GM21825 (cell line): ENCODE data around the gene NUBP2.
A peak's percentile ranks its signal among the peaks of the same experiment; 100 is the strongest.

Experiments used
- ATAC-seq: cut with Tn5 transposase; IDR thresholded peaks from one replicate; pipeline ENCODE4 v1.9.1; 2021; ENCODE audit warnings: mild to moderate bottlenecking, moderate library complexity; ENCODE audit not compliant: unreplicated experiment

Gene NUBP2, protein sequence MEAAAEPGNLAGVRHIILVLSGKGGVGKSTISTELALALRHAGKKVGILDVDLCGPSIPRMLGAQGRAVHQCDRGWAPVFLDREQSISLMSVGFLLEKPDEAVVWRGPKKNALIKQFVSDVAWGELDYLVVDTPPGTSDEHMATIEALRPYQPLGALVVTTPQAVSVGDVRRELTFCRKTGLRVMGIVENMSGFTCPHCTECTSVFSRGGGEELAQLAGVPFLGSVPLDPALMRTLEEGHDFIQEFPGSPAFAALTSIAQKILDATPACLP

DNA sequence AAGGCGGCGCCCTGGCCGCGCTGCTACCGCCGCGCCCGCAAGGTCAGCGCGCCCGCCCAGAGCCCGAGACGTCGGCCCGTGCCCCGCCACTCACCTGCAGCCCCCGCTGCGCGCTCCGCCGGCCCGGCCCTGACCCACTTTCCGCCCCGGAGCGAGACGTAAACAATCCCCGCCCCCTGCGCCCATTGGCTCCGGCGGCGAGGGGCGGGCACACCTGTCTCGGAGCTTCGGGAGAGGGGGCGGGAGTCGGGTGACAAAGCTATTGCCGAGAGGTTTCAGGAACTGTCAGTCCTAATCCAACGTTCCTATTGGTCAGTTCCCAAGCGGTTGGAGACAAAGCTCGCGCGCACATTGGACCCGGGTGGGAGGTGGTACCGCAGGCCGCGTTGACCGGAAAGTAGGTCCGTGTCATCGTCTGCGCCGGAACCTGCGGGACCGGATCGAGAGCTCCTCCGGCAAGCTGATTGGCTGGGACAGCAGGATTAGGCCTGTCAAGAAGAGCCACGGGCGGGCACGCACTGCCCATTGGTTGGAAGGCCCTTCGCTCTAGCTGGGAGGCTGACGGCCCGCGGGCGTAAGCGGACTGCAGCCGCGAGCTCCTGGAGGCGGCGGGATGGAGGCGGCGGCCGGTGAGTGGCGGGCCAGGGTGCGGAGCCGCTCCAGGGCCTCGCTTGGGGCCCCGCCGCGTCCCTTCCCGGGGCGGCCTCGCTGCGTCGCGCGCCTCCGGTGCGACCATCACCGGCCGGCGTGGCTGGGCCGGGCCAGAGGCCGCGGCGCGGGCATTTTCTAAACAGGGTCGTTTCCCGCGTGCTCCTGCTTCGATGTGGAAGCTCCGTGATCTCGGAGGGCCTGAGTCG lies at the start of gene NUBP2, which contains the start of gene SPSB3:
TSS of gene NUBP2 (plus strand) at position 553 of the 857 bp plus-strand sequence. CDS start at position 614, 61 bp downstream.
TSS of gene SPSB3 (minus strand) at position 164 of the 857 bp plus-strand sequence. CDS start 1,088 bp downstream, outside the sequence.
- ATAC-seq: peak; percentile 74

DNA sequence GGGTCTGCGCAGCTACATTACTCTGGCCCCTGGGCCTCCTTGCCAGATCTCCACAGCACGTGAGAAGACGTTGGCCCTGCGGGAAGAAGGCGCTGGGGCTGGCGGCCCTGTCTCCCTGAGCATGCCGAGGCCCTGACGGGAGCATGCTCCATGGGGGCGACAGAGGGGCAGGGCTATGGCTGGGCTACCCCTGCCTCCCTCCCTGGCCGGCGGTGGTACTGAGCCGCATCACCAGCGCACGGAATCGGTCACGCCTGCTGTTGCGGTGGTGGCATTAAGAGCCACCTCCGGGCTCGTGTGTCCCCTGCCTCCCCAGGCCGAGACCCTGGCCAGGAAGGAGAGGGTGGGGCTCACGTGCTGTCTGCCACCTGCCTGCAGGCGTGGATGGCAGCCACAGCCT lies 48.6 kb upstream of the NUBP2 start:
- no peak for ATAC-seq

DNA sequence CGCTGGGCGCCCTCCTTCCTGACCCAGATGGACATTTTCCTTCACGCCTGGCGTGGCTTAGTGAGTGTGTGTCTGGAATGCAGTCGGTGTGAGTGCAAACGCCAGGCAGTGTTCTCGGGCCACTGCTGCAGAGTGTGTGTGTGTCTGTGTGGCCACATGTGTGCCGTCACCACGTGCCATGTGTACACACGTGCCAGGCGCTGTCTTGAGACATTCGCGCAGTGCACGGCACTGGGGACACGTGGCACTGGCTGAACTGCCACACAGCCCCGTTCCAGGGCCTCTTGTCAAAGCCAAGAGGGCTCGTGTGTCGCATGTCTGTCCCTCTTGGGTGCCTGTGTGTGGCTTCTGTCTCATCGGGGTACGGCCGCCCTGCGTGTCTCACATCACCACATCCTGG lies 47.9 kb upstream of the NUBP2 start:
- ATAC-seq: no peak

DNA sequence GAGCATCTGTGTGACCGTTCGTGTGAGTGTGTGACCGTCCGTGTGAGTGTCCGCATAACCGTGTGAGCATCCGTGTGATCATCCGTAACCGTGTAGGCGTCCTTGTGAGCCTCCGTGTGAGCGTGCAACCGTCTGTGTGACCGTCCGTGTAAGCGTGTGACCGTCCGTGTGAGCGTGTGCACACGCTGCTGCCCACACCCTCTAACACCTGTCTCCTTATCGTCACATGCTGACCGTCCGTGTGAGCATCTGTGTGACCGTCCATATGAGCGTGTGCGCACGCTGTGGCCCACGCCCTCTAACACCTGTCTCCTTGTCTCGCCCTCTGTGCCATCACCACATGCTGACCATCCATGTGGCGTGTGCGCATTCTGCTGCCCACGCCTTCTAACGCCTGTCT lies 42.5 kb upstream of the NUBP2 start:
- no peak for ATAC-seq

DNA sequence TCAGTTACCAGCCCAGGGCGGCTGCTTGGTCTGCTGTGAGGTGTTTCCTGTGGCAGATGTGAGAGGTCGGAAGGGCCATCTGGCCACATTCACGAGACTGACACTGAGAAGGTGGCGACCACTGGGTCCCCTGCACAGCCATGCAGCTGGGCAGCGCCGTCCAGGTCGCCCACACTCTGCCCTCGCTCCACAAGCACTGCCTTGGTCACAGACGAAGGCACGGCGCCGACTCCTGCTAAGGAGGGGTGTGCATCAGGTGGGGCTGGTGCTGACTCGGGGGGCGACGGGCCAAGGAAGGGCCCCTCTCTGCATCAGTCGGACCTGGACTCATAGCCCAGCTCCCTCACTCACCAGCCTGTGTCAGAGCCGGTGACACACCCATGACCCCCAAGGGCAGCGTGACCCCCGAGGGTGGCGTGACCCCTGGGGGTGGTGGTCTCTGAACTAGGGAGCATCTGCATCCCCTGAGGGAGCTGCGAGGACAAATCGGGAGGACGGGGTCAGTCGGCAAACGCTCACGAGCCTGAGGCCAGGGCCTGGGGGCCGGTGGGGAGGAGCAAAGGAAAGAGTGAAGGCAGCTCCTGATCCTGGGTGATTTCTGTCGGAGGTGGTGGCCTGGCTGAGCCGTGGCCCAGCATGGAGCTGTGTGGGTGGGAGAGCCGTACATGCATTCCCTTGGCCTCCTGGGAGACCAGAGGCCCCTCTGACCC lies 41.8 kb upstream of the NUBP2 start:
- ATAC-seq: no peak

DNA sequence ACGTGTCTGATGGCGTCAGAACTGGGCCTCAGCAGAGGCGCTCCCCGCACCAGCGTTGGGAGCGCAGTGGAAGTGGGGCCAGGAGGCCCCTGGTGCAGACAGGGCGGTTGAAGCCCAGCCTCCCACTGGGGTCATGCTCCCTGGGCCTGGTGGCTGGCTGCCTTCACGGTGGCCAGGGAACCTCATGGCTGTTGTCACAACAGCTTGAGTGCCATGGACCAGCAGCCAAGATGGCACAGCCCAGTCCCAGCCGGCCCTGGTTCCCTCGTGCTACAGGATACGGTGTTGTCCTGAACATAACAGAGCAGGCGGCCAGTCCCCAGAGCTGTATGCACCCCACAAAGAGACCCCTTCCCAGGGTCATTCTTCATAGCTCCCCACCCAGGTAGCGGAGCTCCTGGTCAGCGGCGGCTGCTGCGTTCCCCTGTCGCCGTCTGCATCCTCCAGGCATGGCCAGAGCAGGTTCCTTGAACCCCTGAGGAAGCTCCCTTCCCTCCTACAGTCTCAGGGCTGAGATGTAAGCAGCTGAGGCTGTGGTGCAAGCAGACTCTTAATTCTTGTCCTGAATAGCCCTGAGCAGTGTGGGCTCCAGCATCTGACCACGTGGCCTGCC lies 41.1 kb upstream of the NUBP2 start:
- no peak for ATAC-seq

DNA sequence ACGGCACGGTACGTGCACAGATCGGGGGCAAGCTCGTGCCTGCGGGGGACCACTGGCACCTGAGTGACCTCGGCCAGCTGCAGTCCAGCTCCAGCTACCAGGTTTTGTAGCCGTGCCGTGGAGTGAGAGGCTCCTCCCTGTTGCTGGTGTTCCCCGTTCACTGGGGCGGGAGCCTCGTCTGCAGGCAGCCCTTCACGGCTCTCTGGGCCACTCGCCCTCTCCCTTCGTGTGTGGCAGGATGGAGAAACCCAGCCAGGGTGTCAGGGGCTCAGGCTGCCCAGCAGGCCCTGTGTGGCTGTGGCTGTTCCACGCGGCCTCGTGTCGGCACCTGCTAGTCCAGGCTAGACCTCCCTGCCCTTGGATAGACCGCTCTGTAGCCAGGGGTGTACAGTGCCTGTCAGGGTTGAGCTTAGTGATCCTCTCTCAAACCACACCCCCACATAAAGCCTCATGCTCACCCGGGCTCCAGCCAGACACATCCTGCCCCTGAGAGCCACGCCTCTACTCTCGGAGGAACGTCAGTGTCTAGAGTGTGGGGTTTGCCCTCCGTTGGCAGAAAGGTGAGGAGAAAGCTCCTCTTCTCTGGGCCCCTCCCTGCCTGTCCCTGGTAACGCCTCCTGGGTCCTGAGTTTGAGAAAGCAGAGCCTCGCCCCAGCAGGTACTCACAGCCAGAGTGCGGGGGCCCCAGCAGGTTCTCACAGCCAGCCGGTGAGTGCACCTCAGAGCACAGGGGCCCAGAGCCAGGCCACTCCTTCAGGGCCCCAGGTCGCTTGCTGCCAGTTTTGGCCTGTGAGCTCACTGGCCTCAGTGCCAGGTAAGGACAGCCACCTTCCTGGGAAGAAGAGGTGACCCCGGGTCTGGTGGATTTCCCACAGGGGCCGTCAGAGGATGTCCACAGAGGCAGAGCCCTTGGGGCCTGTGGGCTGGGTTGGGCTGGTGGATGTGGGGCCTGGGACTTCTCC lies 39.1 kb upstream of the NUBP2 start:
- no peak for ATAC-seq

DNA sequence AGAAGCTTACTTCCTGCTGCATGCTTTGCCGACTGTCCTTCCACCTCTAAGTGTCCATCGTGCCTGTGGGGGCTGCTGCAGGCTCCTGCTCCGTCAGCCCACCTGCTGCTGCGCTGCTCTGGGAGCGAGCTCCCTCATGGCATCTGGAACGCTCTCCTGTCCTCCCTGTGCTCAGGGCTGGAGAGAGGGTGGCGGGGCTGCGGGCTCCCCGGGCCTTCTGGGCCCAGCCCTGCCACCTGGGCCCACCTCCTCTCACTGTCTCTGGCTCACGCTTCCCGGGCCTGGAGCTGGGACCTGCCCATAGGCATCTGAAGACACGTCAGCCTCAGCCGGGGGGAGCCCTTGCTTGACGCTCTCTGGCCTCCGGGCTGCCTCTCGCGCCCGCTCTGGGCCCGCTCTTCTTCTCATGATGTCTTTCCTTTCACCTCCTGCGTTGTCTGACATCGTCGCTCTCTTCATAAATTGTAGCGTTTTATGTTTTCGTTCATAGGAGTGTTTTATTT lies 38.4 kb upstream of the NUBP2 start:
- no peak for ATAC-seq

DNA sequence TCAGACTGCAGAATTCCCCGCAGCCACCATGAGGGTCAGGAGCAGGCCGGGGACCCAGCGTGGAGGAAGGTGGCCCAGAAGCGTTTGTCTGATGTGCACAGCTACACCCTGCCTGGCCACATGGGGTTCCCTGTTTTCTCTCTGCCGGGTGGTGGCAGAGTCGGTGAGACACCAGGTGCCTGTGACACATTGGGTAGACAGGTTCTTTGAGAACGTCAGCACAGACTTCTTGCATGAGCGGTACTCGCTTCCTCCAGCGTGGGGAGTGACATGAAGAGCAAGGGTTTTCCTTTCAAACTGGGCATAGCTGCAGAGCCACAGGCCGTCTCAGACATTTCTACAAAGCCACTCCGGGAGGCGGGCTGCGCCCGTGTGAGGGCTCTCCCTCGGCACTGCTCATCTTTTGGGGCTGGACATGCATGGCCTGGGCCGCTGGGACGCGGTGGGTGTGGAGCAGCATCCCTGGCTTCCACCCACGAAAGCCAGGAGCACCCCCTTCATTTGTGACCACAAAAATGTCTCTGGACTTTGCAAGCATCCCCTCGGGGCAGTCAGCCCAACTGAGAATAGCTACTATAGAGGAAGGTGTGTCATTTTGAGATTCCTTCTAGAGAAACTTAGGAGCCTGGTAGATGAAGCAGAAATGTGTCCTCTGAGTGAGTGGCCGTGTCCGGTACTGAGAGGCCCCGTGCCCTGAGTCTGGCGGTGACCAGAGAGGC lies 37.4 kb upstream of the NUBP2 start:
- no peak for ATAC-seq

DNA sequence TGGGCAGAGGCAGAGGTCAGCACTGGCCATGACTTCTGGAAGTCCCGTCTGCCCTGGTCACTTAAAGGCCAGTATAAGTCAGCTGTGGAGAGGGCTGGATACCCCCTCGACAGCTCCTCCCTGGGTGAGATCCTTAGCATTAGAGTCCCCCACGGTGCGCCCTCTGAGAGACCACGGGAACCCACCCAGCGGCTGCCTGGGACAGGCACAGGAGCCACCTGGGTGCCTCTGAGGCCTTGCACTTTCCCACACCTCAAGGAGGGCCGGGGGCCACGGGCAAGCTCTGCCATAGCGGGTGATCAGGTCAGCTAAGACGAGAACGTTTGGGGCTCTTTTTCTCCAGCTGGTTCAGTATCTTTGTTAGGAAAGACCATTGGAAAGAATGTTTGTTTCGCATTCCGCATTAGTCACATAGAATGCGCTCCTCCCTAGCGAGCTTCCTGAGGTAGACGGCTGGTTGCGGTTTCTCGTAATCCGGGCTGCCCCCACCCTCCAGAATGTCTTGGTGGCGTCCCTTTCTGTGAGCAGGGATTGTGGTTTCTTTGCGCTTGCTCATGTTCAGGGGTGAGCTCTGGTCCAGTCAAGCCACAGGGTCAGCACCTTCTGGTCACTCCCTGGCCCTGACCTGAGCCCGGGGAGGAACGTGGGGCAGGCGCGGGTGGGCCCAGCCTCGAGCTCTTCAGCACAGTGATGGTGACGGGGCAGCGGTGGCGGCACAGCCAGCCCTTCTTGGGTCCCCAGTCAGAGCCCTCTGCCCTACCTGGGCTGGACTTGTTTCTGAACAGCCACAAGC lies 36.7 kb upstream of the NUBP2 start:
- no peak for ATAC-seq

DNA sequence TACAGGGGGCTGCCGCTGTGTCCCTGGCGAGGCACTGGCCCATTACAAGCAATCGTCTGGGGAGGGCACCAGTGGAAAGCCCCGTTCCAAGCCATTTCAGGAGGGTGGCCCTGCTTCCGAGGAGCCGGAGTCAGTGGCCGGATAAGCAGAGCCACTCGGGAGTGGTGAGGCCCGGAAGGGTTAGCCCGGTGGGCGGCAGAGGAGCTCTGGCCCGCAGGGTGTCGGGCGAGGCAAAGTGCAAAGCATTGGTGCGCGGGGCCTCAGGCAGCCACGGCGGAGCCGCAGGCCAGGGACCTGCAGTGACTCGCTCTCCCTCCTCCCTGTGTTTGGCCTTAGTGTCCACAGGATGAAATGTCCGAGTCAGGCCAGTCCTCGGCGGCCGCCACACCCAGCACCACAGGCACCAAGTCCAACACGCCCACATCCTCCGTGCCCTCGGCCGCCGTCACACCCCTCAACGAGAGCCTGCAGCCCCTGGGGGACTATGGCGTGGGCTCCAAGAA lies 36.0 kb upstream of the NUBP2 start:
- no peak for ATAC-seq

DNA sequence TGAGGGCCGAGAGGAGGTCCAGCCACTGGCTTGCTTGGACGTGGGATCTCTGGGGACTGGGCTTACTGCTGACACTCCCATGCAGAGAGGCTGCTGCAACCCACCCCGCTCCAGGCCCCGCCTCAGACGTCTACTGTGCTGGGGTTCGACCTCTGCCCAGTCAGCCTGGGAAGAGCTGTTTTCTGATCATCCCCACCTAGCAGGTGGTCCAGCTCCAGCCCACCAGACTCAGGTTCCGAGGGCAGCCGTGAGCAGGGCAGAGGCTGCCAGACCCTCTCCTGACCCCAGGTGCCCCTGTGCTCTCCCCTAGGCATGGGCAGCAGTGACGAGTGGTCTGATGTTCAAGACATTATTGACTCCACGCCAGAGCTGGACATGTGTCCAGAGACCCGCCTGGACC lies 34.8 kb upstream of the NUBP2 start:
- ATAC-seq: no peak

DNA sequence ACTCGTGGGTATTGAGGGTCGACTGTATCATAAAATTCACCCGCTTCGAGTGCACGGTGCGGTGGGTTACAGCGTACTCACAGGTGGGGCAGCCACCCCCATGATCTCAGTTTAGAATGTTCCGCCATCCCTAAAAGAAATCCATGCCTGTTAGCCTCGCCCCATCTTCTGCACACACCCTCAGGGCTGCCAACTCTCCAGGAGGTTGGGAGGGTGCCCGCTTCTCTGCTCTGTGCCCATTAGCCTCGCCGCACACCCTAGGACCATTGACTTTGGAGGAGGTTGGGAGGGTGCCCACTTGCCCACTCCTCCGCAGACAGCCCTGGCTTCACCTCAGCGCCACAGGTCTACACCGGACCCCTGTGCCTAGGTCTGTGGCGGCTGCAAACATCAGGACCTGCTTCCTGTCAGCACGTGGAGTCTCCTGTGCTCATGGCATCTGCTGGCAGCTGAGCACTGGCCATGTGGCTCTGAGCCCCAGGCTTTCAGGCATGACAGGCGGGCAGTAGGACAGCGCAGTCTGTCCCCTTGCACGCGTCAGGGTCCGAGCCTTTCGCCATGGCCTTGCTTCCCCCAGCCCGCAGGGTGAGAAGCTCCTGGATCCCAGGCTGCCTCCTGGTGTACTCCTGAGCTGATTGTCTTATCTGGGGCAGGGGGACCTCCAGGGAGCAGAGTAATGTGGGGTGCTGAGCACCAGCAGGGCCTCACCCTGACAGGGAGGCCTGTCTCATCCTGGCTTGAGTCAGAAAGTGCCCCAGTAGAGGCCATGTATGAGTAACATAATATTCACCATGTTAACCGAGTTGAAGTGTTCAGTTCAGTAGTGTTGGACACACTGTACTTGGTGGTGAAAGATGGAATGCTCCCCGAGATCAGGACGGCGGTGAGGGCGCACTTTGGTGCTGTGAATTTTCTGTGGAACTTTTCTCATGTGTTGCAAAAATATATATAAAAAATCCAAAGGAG lies 33.3 kb upstream of the NUBP2 start:
- ATAC-seq: no peak

DNA sequence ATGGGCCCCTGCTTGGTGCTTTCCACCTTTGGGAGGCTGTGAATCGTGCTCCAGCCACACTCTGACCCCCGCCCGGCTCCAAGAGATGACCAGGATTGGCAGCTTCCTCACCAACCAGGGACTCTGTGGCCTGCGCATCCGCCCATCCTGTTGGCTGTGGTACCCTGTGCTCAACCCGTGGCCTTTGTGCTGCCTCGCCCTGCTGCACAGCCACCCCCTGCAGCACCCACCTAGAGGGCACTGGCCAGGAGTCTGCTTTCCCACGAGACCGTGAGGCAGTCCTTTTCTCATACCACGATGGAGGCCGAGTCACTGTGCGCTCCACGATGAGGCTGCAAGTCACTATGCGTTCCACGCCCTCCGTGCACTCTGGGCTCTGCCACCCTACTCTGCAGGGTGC lies 30.8 kb upstream of the NUBP2 start:
- no peak for ATAC-seq

DNA sequence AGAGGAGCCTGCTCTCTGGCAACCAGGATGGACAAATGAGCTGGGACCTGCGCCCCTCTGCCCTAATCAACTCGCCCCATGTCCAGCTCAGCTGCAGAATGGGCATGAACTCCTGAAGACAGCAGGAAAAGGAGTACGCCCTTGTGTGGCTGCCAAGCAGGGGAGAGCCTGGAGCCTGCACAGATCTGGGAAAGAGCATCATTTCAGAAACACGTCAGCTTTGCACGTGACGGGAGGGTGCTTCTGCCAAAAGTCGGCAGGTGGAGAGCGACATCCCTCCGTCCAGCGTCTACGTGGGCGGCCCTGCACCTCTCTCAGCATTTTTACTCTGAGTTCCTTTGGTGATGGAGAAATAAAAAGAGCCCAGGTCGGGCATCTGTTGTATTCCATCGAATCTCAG lies 29.9 kb upstream of the NUBP2 start:
- ATAC-seq: no peak

DNA sequence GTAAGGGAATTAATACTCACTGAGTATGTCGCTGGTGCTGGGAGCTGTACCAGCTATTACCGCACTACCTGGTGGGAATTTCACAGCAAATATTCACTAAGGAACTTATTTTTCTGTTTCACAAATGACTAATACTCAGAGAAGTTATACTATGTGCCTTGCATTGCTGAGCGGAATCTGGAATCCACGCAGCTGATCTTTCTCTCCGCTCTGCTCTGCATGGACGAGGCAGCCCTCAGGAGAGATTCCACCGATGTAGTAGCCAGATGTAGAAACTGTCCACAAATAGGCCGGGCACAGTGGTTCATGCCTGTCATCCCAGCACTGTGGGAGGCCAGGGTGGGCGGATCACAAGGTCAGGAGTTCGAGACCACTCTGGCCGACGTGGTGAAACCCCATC lies 28.6 kb upstream of the NUBP2 start:
- ATAC-seq: no peak
